ENCODE measurements around the gene MBD5.

Gene MBD5

GRCh38 chr2:148048475-148049221, 27.8 kb downstream of the MBD5 start:
- H3K27ac Mint-ChIP-seq, result no peak overlapping the region
- DNase-seq (ENCODE audit: low spot score in 2 of 2), result peak in 1 of 2 donors; percentile 50

GRCh38 chr2:148049284-148049683, 28.4 kb downstream of the MBD5 start:
- Mint-ChIP-seq H3K4me1 (peaks cover 34% of the 10 kb centered on the region), H3K36me3 (peaks cover 1% of the 10 kb centered on the region), H3K9me3 (peaks cover 2% of the 10 kb centered on the region), H3K27ac (no peak overlapping the region), H3K4me3 (no peak overlapping the region)
- ATAC-seq, result no peak
- no peak for DNase-seq (ENCODE audit: low spot score in 2 of 2)

More at GRCh38 chr2:148048475-148049221, 27.8 kb downstream of the MBD5 start:
- peak; percentile 93 for ATAC-seq
- Mint-ChIP-seq H3K36me3 (no peaks in the 10 kb centered on the region), H3K9me3 (peaks cover 2% of the 10 kb centered on the region), H3K4me3 (no peak overlapping the region), H3K4me1 (peaks cover 34% of the 10 kb centered on the region)

GRCh38 chr2:148052687-148053086, 31.8 kb downstream of the MBD5 start:
- DNase-seq (ENCODE audit: low spot score in 2 of 2) (no peak), ATAC-seq (no peak)
- Mint-ChIP-seq H3K4me1 (peaks cover 21% of the 10 kb centered on the region), H3K36me3 (peaks cover 15% of the 10 kb centered on the region), H3K9me3 (peaks cover 2% of the 10 kb centered on the region), H3K27ac (no peak overlapping the region), H3K4me3 (no peak overlapping the region)

GRCh38 chr2:148058641-148059040, 37.8 kb downstream of the MBD5 start:
- DNase-seq (ENCODE audit: low spot score in 2 of 2) (no peak), ATAC-seq (no peak)
- Mint-ChIP-seq H3K9me3 (no peaks in the 10 kb centered on the region), H3K36me3 (peaks cover 15% of the 10 kb centered on the region), H3K4me1 (no peaks in the 10 kb centered on the region), H3K27ac (no peak overlapping the region), H3K4me3 (no peak overlapping the region)

GRCh38 chr2:148063633-148064032, 42.7 kb downstream of the MBD5 start:
- Mint-ChIP-seq H3K27ac (no peak overlapping the region), H3K4me1 (no peaks in the 10 kb centered on the region), H3K9me3 (no peaks in the 10 kb centered on the region), H3K4me3 (no peak overlapping the region), H3K36me3 (no peaks in the 10 kb centered on the region)
- DNase-seq (ENCODE audit: low spot score in 2 of 2) (no peak), ATAC-seq (no peak)

GRCh38 chr2:148065936-148066335, 45.0 kb downstream of the MBD5 start:
- DNase-seq (ENCODE audit: low spot score in 2 of 2) (no peak), ATAC-seq (no peak)
- no peaks in the 10 kb centered on the region for H3K9me3 Mint-ChIP-seq
- no peak overlapping the region for H3K27ac Mint-ChIP-seq
- H3K36me3 Mint-ChIP-seq, result no peaks in the 10 kb centered on the region
- H3K4me1 Mint-ChIP-seq, result peaks cover 6% of the 10 kb centered on the region
- H3K4me3 Mint-ChIP-seq, result no peak overlapping the region

GRCh38 chr2:148067801-148068200, 46.9 kb downstream of the MBD5 start:
- no peak overlapping the region for H3K27ac Mint-ChIP-seq
- ATAC-seq, result no peak

GRCh38 chr2:148071351-148071750, 50.5 kb downstream of the MBD5 start:
- Mint-ChIP-seq H3K27ac (no peak overlapping the region), H3K9me3 (no peaks in the 10 kb centered on the region), H3K4me1 (peaks cover 6% of the 10 kb centered on the region), H3K4me3 (no peak overlapping the region), H3K36me3 (no peaks in the 10 kb centered on the region)
- DNase-seq (ENCODE audit: low spot score in 2 of 2), result no peak
- ATAC-seq, result no peak

More at GRCh38 chr2:148067801-148068200, 46.9 kb downstream of the MBD5 start:
- Mint-ChIP-seq H3K4me3 (no peak overlapping the region), H3K4me1 (peaks cover 6% of the 10 kb centered on the region), H3K36me3 (no peaks in the 10 kb centered on the region), H3K9me3 (no peaks in the 10 kb centered on the region)
- DNase-seq (ENCODE audit: low spot score in 2 of 2), result no peak

- Mint-ChIP-seq H3K4me1 (no peaks in the 10 kb centered on the region), H3K4me3 (no peak overlapping the region), H3K9me3 (peaks cover 6% of the 10 kb centered on the region), H3K27ac (no peak overlapping the region), H3K36me3 (no peaks in the 10 kb centered on the region)
- DNase-seq (ENCODE audit: low spot score in 2 of 2) (no peak), ATAC-seq (no peak)
Measured at GRCh38 chr2:148096012-148096411, 75.1 kb downstream of the MBD5 start.

- no peaks in the 10 kb centered on the region for H3K9me3 Mint-ChIP-seq
- H3K27ac Mint-ChIP-seq, result no peak overlapping the region
- no peak overlapping the region for H3K4me3 Mint-ChIP-seq
- no peaks in the 10 kb centered on the region for H3K36me3 Mint-ChIP-seq
- DNase-seq (ENCODE audit: low spot score in 2 of 2) (no peak), ATAC-seq (no peak)
- H3K4me1 Mint-ChIP-seq, result no peaks in the 10 kb centered on the region
Measured at GRCh38 chr2:148102641-148103040, 81.8 kb downstream of the MBD5 start.

GRCh38 chr2:148103946-148104345, 83.1 kb downstream of the MBD5 start:
- ATAC-seq (no peak), DNase-seq (ENCODE audit: low spot score in 2 of 2) (no peak)
- no peak overlapping the region for H3K27ac Mint-ChIP-seq
- no peak overlapping the region for H3K4me3 Mint-ChIP-seq
- H3K4me1 Mint-ChIP-seq, result no peaks in the 10 kb centered on the region
- H3K9me3 Mint-ChIP-seq, result no peaks in the 10 kb centered on the region
- no peaks in the 10 kb centered on the region for H3K36me3 Mint-ChIP-seq

- H3K9me3 Mint-ChIP-seq, result no peaks in the 10 kb centered on the region
Measured at GRCh38 chr2:148106331-148106730, 85.4 kb downstream of the MBD5 start.

GRCh38 chr2:148108385-148108784, 87.5 kb downstream of the MBD5 start:
- ATAC-seq (no peak), DNase-seq (ENCODE audit: low spot score in 2 of 2) (no peak)
- H3K27ac Mint-ChIP-seq, result no peak overlapping the region
- H3K9me3 Mint-ChIP-seq, result no peaks in the 10 kb centered on the region
- H3K36me3 Mint-ChIP-seq, result no peaks in the 10 kb centered on the region
- peaks cover 7% of the 10 kb centered on the region for H3K4me1 Mint-ChIP-seq
- no peak overlapping the region for H3K4me3 Mint-ChIP-seq

More at GRCh38 chr2:148106331-148106730, 85.4 kb downstream of the MBD5 start:
- Mint-ChIP-seq H3K27ac (no peak overlapping the region), H3K4me3 (no peak overlapping the region), H3K36me3 (no peaks in the 10 kb centered on the region), H3K4me1 (peaks cover 7% of the 10 kb centered on the region)
- DNase-seq (ENCODE audit: low spot score in 2 of 2) (no peak), ATAC-seq (no peak)

GRCh38 chr2:148110184-148110583, 89.3 kb downstream of the MBD5 start:
- no peak overlapping the region for H3K27ac Mint-ChIP-seq
- H3K9me3 Mint-ChIP-seq, result no peaks in the 10 kb centered on the region
- ATAC-seq (no peak), DNase-seq (ENCODE audit: low spot score in 2 of 2) (no peak)
- H3K36me3 Mint-ChIP-seq, result no peaks in the 10 kb centered on the region
- H3K4me1 Mint-ChIP-seq, result peaks cover 7% of the 10 kb centered on the region
- no peak overlapping the region for H3K4me3 Mint-ChIP-seq

- no peak overlapping the region for H3K4me3 Mint-ChIP-seq
- H3K27ac Mint-ChIP-seq, result no peak overlapping the region
- ATAC-seq (peak; percentile 94), DNase-seq (ENCODE audit: low spot score in 2 of 2) (no peak)
- H3K36me3 Mint-ChIP-seq, result no peaks in the 10 kb centered on the region
- H3K9me3 Mint-ChIP-seq, result no peaks in the 10 kb centered on the region
- no peaks in the 10 kb centered on the region for H3K4me1 Mint-ChIP-seq
Measured at GRCh38 chr2:148122788-148123187, 101.9 kb downstream of the MBD5 start.

GRCh38 chr2:148124271-148124670, 103.4 kb downstream of the MBD5 start:
- Mint-ChIP-seq H3K9me3 (no peaks in the 10 kb centered on the region), H3K4me3 (no peak overlapping the region), H3K4me1 (no peaks in the 10 kb centered on the region), H3K27ac (no peak overlapping the region), H3K36me3 (no peaks in the 10 kb centered on the region)
- DNase-seq (ENCODE audit: low spot score in 2 of 2), result no peak
- ATAC-seq, result no peak

Data from stimulated activated effector memory CD8-positive, alpha-beta T cell treated with anti-CD3 and anti-CD28 coated beads, Interleukin-12 subunit alpha, Interleukin-12 subunit beta, amount 100 ng/mL, for 72 hours (primary cell).